ENCODE data around the gene IL1RAPL1. TPM values are rescaled to one million over a fixed set of nuclear protein-coding genes. Genes with fewer than 3 reads are reported as not detected.

IL1RAPL1 gene
- total RNA-seq, 1 donor from 2014 or later, result not detected

DNA sequence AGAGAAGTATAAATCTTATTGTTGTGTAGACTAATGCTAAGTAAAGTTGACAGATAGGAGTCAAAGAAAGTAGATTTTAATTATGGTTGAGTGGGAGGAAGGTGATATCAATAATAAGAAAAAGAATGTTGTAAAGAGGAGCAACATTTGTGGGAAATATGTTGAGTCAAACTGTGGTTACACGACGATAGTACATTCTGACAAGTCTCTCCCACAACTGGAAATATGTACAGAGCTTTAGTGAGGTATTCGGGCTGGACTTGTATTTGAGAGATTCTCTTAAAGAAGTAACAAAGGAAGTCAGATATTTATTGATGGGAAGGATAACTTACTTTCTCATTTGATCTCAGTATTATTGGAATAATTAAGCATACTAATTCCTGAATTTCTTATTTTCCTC is 1102.8 kb downstream of the IL1RAPL1 start:
- DNase-seq (ENCODE audit: low spot score in 2 of 2), result no peak
- H3K36me3 ChIP-seq, result no peaks in the 10 kb centered on the region
- H3K4me1 ChIP-seq, result no peaks in the 10 kb centered on the region
- H3K9me3 ChIP-seq, result no peaks in the 10 kb centered on the region
- H3K4me3 ChIP-seq, result no peak overlapping the region
- TF ChIP-seq, protein P1, sequence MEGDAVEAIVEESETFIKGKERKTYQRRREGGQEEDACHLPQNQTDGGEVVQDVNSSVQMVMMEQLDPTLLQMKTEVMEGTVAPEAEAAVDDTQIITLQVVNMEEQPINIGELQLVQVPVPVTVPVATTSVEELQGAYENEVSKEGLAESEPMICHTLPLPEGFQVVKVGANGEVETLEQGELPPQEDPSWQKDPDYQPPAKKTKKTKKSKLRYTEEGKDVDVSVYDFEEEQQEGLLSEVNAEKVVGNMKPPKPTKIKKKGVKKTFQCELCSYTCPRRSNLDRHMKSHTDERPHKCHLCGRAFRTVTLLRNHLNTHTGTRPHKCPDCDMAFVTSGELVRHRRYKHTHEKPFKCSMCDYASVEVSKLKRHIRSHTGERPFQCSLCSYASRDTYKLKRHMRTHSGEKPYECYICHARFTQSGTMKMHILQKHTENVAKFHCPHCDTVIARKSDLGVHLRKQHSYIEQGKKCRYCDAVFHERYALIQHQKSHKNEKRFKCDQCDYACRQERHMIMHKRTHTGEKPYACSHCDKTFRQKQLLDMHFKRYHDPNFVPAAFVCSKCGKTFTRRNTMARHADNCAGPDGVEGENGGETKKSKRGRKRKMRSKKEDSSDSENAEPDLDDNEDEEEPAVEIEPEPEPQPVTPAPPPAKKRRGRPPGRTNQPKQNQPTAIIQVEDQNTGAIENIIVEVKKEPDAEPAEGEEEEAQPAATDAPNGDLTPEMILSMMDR (IDR thresholded peaks at IDR 0.05), result no peak
- intact Hi-C loops (cut with DNase I), result no loop called here
- no peaks in the 10 kb centered on the region for H3K27me3 ChIP-seq
- H3K27ac ChIP-seq, result no peak overlapping the region

DNA sequence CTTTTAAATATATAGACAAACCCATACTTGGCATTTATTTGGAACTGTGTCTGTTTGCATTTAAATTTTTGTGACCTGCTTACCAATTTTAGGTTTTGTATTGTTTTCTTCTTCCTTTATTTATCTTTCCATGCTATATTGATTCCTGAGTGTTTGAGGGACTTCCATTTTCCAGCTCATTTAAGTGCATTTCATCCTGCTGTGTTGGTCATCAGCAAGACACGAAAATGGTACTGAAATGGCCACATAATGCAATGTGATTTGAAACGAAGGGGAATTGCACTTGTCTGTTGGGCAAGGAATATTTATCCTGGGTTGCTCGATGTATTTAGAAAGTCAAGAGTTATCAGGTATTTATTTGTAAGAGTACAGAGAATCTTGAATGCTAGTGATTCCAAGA is 1103.8 kb downstream of the IL1RAPL1 start:
- TF ChIP-seq, protein P1 (IDR thresholded peaks at IDR 0.05), result no peak
- DNase-seq (ENCODE audit: low spot score in 2 of 2), result no peak
- H3K36me3 ChIP-seq, result no peaks in the 10 kb centered on the region
- intact Hi-C loops (cut with DNase I), result no loop called here
- H3K9me3 ChIP-seq, result no peaks in the 10 kb centered on the region
- no peak overlapping the region for H3K27ac ChIP-seq
- no peaks in the 10 kb centered on the region for H3K4me1 ChIP-seq
- no peaks in the 10 kb centered on the region for H3K27me3 ChIP-seq
- H3K4me3 ChIP-seq, result no peak overlapping the region

DNA sequence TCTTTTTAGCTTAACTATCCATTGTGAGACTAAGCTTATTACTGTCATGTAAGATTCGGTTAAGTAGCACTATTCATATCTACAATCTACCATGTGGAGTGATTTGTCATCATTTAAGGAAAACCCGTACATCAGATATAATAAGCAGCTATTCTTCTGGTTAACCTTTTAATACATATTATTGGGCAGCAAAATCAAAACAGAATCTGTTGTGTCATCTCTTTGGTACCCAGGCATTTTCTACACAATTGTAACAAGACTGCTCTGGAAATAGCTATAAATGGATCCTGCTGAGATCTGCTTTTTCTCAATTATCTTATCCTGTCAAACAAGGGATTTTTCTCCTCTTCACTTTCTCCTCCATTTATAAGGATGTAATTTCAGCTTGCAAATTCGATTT is 1106.7 kb downstream of the IL1RAPL1 start:
- H3K4me3 ChIP-seq, result no peak overlapping the region
- DNase-seq (ENCODE audit: low spot score in 2 of 2), result no peak
- intact Hi-C loops (cut with DNase I), result no loop called here
- no peaks in the 10 kb centered on the region for H3K4me1 ChIP-seq
- no peaks in the 10 kb centered on the region for H3K27me3 ChIP-seq
- no peak overlapping the region for H3K27ac ChIP-seq
- H3K36me3 ChIP-seq, result no peaks in the 10 kb centered on the region
- H3K9me3 ChIP-seq, result no peaks in the 10 kb centered on the region
- TF ChIP-seq, protein P1 (IDR thresholded peaks at IDR 0.05), result no peak

DNA sequence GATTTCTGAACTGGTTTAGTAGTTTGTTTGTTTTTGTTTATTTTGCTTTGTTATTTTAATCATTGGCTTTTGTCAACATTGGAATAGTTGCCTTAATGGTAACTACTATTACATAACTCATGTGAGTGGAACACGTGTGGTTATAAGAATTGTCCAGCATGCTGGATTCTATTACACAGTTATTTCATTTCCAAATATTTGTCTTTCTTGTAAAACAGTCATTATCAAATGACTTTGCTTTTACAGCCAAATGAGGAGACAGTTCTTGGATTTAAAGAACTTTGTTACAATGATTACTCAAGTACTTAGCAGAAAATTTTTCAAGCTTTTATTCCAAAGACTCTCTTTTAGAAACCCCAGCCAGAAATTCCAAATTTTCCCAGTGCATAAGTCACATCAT is 1112.0 kb downstream of the IL1RAPL1 start:
- intact Hi-C loops (cut with DNase I), result no loop called here
- TF ChIP-seq, protein P1 (IDR thresholded peaks at IDR 0.05), result no peak
- no peaks in the 10 kb centered on the region for H3K4me1 ChIP-seq
- no peaks in the 10 kb centered on the region for H3K36me3 ChIP-seq
- H3K27me3 ChIP-seq, result no peaks in the 10 kb centered on the region
- no peaks in the 10 kb centered on the region for H3K9me3 ChIP-seq
- no peak overlapping the region for H3K27ac ChIP-seq
- DNase-seq (ENCODE audit: low spot score in 2 of 2), result no peak
- H3K4me3 ChIP-seq, result no peak overlapping the region

DNA sequence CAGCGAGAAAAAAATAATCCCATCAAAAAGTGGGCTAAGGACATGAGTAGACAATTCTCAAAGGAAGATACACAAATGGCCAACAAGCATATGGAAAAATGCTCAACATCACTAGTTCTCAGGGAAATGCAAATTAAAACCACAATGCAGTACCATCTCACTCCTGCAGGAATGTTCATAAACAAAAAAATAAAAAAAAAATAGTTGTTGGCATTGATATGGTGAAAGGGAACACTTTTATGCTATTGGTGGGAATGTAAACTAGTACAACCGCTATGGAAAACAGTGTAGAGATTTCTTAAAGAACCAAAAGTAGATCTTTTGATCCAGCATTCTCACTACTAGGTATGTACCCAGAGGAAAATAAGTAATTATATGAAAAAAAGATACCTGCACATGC is 1119.8 kb downstream of the IL1RAPL1 start:
- H3K27ac ChIP-seq, result no peak overlapping the region
- H3K4me3 ChIP-seq, result no peak overlapping the region
- H3K36me3 ChIP-seq, result no peaks in the 10 kb centered on the region
- intact Hi-C loops (cut with DNase I), result no loop called here
- TF ChIP-seq, protein P1 (IDR thresholded peaks at IDR 0.05), result no peak
- no peaks in the 10 kb centered on the region for H3K4me1 ChIP-seq
- H3K27me3 ChIP-seq, result no peaks in the 10 kb centered on the region
- H3K9me3 ChIP-seq, result peaks cover 0 to 16% of the 10 kb centered on the region in 2 donors
- DNase-seq (ENCODE audit: low spot score in 2 of 2), result no peak

DNA sequence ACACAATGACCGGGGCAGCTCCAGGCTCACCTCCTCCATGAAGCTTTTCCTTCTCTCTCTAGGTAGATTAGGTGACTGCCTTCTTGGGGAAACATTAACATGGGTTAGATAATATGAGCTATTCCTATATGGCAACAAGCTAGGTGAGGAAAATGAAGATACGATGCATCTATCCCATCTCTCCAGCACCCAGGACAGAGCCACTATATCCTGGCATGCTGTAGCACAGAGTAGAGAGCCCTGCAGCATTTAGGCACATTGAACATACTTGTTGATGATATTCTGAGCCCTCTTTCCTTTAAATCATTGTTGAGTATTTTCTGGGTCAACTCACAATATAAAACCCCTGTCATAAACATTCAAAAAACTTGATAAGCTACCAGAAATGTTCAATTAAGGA is 1133.9 kb downstream of the IL1RAPL1 start:
- intact Hi-C loops (cut with DNase I), result no loop called here
- Histone ChIP-seq H3K36me3 (no peaks in the 10 kb centered on the region), H3K4me3 (no peak overlapping the region), H3K27ac (no peak overlapping the region), H3K27me3 (no peaks in the 10 kb centered on the region), H3K9me3 (no peaks in the 10 kb centered on the region), H3K4me1 (no peaks in the 10 kb centered on the region)
- TF ChIP-seq, protein P1 (IDR thresholded peaks at IDR 0.05), result no peak
- no peak for DNase-seq (ENCODE audit: low spot score in 2 of 2)
